ENCODE measurements around the gene DICER1.

DNA sequence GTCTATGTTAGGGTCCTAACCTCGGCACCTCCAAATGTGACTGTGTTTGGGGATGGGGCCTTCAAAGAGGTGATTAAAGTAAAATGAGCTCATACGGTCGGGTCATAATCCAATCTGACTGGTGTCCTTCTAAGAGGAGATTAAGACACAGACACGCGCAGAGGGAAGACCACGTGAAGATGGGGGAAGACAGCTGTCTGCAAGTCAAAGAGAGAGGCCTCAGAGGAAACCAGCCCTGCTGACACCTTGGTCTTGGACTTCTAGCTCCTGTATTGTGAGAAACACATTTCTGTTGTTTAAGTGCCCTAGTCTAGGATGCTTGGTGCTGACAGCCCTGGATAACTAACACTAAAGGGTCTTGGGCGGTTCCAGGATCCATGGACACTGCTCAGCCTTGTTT is 109.6 kb downstream of the DICER1 start:
- TF ChIP-seq POLR2AphosphoS5 (IDR thresholded peaks at IDR 0.05; ENCODE audit: low read depth, low read length): no peak
- no peak for TF ChIP-seq POLR2A (IDR thresholded peaks at IDR 0.05; ENCODE audit: low read depth, low read length)
- no peak for TF ChIP-seq TAF1 (IDR thresholded peaks at IDR 0.05; ENCODE audit: low read depth, low read length)
- TF ChIP-seq SPI1 (IDR thresholded peaks at IDR 0.05; ENCODE audit: low read depth, low read length): no peak
- TF ChIP-seq POU2F2 (IDR thresholded peaks at IDR 0.05; ENCODE audit: low read depth, low read length): no peak

Data from GM12891 (cell line).